ENCODE data around the gene LGMN.

DNA sequence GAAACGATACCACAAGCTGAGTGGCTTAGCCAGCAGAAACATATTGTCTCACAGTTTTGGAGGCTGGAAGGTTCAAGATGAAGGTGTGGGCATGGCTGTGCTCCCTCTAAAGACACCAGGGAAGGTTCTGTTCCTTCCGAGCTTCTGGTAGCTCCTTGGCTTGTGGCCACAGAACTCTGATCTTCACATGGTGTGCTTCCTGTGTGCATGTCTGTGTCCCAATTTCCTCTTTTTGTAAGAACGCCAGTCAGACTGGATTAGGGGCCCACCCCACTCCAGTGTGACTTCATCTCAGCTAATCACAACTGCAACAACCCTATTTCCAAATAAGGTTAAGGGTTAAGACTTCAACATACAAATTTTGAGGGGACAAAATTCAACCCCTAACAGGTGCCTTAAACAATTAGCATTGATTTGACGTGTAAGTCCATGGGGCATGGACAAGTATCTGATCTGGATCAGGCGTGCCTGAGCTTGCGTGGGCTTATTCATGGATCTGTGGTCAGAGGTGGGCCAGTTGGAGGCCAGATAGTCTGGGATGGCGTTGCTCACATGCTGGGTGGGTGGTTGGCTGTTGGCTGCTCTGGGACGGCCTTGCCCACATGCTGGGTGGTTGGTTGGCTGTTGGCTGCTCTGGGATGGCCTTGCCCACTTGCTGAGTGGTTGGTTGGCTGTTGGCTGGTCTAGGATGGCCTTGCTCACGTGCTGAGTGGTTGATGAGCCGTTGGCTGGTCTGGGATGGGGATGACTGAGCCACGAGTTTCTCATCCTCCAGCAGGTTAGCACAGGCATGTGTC, 88.5 kb downstream of the LGMN start:
- TF ChIP-seq, protein P1, sequence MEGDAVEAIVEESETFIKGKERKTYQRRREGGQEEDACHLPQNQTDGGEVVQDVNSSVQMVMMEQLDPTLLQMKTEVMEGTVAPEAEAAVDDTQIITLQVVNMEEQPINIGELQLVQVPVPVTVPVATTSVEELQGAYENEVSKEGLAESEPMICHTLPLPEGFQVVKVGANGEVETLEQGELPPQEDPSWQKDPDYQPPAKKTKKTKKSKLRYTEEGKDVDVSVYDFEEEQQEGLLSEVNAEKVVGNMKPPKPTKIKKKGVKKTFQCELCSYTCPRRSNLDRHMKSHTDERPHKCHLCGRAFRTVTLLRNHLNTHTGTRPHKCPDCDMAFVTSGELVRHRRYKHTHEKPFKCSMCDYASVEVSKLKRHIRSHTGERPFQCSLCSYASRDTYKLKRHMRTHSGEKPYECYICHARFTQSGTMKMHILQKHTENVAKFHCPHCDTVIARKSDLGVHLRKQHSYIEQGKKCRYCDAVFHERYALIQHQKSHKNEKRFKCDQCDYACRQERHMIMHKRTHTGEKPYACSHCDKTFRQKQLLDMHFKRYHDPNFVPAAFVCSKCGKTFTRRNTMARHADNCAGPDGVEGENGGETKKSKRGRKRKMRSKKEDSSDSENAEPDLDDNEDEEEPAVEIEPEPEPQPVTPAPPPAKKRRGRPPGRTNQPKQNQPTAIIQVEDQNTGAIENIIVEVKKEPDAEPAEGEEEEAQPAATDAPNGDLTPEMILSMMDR (optimal IDR thresholded peaks at IDR 0.05 in 1 of 3, IDR thresholded peaks at IDR 0.05 in 1 of 3, conservative IDR thresholded peaks at IDR 0.05 in 1 of 3; ENCODE audit: extremely low read depth in 1 of 3, insufficient read depth in 2 of 3, low read length in 3 of 3): no peak
- no peak for TF ChIP-seq EZH2 (IDR thresholded peaks at IDR 0.05; ENCODE audit: low read length)

Measured in keratinocyte (primary cell).